DND-41 (cell line): ENCODE data around the gene DOC2B.
"Not testable (repeated sequence)": the region's sequence is repeated elsewhere in the genome, so short reads cannot be mapped to it uniquely, and the experiment has no call there.

Source experiments
- EZH2 ChIP-seq: IDR thresholded peaks from 3 replicates; pipeline ENCODE4 v1.6.1; 2012; ENCODE audit warnings: borderline replicate concordance, low read depth, mild to moderate bottlenecking, moderate library complexity, low read length, inconsistent platforms; ENCODE audit not compliant: severe bottlenecking
- TF ChIP-seq, protein P1 (sequence below): IDR thresholded peaks from 2 replicates; pipeline ENCODE4 v1.5.1; 2012; ENCODE audit warnings: borderline replicate concordance, low read length, moderate library complexity, mild to moderate bottlenecking; ENCODE audit not compliant: poor library complexity, severe bottlenecking; ENCODE audit errors: extremely low read depth

GRCh38 chr17:137166-137807 is 44.2 kb downstream of the DOC2B start, which contains the start of gene SCGB1C2:
- TF ChIP-seq, protein P1, sequence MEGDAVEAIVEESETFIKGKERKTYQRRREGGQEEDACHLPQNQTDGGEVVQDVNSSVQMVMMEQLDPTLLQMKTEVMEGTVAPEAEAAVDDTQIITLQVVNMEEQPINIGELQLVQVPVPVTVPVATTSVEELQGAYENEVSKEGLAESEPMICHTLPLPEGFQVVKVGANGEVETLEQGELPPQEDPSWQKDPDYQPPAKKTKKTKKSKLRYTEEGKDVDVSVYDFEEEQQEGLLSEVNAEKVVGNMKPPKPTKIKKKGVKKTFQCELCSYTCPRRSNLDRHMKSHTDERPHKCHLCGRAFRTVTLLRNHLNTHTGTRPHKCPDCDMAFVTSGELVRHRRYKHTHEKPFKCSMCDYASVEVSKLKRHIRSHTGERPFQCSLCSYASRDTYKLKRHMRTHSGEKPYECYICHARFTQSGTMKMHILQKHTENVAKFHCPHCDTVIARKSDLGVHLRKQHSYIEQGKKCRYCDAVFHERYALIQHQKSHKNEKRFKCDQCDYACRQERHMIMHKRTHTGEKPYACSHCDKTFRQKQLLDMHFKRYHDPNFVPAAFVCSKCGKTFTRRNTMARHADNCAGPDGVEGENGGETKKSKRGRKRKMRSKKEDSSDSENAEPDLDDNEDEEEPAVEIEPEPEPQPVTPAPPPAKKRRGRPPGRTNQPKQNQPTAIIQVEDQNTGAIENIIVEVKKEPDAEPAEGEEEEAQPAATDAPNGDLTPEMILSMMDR, result not testable (repeated sequence)
- not testable (repeated sequence) for TF ChIP-seq EZH2
